Suprapubic skin (tissue), 3 donors: ENCODE data around the gene SPAG9.

Source experiments
- EP300 ChIP-seq: sonication (generic); formaldehyde crosslinking; IDR thresholded peaks from one replicate; pipeline ENCODE4 v1.6.1; 2017; ENCODE audit warnings: antibody characterized with exemption
- TF ChIP-seq, protein P1 (sequence below), 2 donors: fragments of 200-600 bp in 1 of 2; fragments of 450-650 bp in 1 of 2; sonication (generic) in 1 of 2; IDR thresholded peaks; one replicate each; pipeline ENCODE4 v1.5.1; 2016 to 2019; ENCODE audit warnings: antibody characterized with exemption in 2 of 2, mild to moderate bottlenecking in 1 of 2, moderate library complexity in 1 of 2

- no peak for TF ChIP-seq EP300
- TF ChIP-seq, protein P1, sequence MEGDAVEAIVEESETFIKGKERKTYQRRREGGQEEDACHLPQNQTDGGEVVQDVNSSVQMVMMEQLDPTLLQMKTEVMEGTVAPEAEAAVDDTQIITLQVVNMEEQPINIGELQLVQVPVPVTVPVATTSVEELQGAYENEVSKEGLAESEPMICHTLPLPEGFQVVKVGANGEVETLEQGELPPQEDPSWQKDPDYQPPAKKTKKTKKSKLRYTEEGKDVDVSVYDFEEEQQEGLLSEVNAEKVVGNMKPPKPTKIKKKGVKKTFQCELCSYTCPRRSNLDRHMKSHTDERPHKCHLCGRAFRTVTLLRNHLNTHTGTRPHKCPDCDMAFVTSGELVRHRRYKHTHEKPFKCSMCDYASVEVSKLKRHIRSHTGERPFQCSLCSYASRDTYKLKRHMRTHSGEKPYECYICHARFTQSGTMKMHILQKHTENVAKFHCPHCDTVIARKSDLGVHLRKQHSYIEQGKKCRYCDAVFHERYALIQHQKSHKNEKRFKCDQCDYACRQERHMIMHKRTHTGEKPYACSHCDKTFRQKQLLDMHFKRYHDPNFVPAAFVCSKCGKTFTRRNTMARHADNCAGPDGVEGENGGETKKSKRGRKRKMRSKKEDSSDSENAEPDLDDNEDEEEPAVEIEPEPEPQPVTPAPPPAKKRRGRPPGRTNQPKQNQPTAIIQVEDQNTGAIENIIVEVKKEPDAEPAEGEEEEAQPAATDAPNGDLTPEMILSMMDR (IDR thresholded peaks at IDR 0.05), result no peak
These were observed 181.2 kb downstream of the SPAG9 start for GRCh38 chr17:50939542-50939794.
